Epithelial cell of prostate (primary cell): ENCODE results near the gene SLC7A1.

Experiments
- DNase-seq: peaks from one replicate; pipeline ENCODE4 v3.0.0-alpha.2; 2011; ENCODE audit warnings: low read depth, low spot score
- H3K27ac ChIP-seq: fragments of 450-650 bp; 2 replicates; pipeline ENCODE4 v1.5.1; 2017; ENCODE audit warnings: mild to moderate bottlenecking

The SLC7A1 gene

DNA sequence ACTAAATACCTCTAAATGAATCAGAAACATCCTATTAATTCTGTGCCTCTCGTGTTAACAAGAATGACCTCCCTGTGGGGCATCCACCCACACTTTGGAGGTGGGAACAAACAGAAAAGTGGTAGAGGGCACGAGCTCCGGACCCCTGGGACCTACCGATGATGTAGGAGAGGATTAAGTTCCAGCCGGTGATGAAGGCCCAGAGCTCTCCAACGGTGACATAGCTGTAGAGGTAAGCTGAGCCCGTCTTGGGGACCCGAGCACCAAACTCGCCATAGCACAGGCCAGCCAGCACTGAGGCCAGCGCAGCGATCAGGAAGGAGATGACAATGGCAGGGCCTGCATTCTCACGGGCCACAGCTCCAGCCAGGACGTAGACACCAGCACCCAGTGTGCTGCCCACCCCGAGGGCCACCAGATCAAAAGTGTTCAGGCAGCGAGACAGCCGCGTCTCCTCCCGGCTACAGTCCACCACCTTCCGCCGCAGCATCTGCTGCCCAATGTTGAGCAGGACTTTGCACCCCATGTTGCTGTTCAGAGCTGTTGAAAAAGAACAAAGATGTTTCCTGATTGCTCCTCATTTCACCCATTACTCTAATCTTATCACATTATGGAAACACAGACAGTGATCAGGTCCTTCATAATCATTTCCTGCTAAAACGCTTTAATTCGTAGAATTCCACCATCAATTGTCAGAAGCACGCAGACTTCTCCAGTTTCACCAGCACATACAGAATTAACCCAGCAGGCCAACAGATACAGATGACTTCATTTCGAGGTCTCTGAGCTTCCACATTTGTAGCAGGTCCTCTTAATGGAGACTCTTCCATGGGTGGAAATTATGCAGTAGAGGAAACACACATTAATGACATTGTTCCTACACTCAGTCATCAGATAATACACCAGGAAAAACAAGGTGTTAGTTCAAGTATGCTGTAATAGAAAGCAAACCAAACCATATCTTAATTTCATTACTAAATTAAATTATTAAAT is 59.5 kb downstream of the SLC7A1 start:
- no peak for DNase-seq
- no peak overlapping the region for H3K27ac ChIP-seq

DNA sequence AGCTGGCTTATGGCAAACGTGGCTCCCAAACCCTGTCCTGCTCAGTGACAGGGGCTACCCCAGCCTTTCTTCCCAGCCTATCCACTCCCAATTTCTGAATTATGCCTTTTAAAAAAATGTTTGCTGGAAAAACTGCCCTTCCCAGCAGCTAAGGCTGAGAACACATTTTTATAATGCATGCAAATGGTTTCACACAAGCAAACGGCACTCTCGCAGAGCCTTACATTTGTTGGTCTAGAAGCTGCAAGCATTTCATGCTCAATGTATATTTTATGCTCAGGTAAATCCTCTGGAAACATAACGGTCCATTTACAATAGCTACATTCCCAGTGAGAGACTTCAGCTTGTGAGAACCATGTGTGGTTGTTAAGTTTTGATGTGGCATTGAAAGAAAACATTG is 61.4 kb downstream of the SLC7A1 start:
- DNase-seq = no peak
- H3K27ac ChIP-seq = no peak overlapping the region

DNA sequence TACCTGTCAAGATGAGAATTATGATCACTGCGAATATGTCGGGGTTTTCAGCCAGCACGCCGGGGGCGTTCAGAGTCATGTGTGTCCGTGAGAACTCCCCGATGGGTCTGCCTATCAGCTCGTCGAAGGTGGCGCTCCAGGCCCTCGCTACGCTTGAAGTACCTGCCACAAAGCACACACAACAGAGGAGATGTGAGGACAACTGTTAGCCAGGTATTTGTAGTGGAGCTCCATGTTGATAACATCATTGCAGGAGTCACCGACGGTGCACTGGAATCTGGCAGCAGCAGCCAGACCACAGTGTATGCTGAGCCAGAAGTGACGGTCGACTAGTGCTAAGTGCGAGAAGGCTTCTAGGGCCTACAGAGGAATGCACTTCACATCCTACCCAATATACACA is 62.7 kb downstream of the SLC7A1 start:
- DNase-seq = no peak
- H3K27ac ChIP-seq = no peak overlapping the region

DNA sequence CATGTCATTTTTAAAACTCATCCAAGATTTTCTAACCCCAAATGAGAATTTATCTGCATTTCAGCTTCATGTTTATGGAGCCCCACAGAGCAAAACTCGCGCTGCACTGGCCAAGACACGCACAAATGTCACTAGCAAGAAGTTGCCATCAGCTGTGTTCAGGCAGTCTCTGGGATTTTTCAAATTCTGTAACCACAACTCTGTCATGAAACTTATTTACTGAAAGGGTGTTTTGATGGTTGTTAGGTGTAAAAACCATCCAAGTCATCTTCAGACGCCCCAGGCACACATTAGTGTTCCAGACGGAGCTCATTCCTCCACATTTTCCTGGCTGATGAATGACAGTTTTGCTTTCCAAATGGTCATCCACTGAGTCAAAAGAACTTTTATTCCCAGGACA is 63.4 kb downstream of the SLC7A1 start:
- no peak for DNase-seq
- H3K27ac ChIP-seq = no peak overlapping the region

DNA sequence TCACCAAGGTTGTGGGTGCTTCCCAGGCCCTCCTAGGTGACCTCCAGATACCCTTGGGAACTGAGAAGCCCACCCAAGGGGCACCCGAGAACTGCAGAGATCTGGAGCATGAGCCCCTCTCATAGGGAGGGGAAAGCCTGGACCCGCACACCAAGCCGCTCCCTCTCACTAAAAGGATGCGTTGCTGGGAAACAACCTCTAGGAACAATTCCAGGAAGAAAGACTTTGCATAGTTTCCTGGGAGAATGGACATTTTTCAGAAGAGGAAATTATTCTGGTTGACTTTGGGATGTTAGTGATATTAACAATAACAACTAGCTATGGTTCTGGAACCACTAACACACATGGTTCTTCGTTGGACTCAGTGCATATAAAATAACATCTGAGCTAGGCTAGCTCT is 64.6 kb downstream of the SLC7A1 start:
- no peak for DNase-seq
- no peak overlapping the region for H3K27ac ChIP-seq

DNA sequence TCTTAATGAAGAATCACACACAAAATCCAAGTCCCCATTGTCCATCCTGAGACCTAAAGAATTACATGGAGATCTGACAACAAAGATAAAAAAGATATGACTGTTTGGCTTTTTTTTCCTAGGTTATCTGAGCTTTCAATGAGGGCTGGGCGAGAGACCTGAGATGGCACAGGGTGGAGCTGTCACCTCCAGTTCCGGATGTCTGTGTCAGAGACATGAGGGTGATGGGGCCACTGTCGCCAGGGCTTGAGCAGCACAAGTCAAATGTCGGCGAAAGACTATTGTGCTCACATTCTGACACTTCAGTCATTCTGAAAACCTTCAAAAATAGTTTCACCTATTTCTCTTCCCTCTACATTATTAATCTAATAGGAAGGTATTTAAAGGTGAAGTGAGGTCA is 65.7 kb downstream of the SLC7A1 start:
- no peak for DNase-seq
- H3K27ac ChIP-seq = no peak overlapping the region

DNA sequence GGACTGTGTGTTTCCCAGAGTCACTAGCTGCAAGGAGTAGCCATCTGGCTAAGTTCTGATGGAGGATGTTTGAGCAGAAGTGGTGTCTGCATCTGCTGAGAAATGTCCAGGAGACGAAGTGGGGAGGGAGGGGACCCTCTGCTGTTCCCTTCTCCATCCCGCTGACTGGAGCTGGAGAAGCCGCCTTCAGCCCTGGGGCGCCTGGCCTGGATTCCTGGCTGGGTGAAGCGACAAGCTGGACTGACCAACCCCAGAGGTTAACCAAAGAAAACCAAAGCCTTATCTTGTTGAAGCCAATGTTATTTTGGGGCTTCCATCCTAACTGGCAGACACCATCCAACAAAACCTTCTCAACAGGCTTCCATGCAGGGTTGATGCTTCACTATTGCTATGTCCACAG is 67.6 kb downstream of the SLC7A1 start:
- no peak for DNase-seq
- no peak overlapping the region for H3K27ac ChIP-seq

DNA sequence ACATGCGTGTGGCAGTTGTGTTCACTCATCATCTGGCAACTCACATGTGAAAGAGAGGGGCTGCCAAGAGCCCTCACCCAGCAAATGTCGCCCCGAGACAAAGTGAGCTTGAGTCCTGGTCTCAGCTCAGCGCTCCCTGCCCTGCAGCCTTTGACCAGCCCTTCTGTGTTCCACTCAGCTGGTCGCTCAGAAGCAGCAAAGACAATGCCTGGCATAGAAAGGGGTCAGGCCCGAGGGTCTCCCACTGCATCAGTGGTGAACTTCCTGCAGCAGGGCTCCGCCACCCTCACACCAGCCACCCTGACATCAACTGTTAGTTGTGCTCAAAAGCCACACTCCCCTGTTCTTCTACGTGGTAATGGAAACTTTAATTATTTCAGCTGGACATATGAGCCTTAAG is 68.0 kb downstream of the SLC7A1 start:
- no peak overlapping the region for H3K27ac ChIP-seq
- DNase-seq = no peak

DNA sequence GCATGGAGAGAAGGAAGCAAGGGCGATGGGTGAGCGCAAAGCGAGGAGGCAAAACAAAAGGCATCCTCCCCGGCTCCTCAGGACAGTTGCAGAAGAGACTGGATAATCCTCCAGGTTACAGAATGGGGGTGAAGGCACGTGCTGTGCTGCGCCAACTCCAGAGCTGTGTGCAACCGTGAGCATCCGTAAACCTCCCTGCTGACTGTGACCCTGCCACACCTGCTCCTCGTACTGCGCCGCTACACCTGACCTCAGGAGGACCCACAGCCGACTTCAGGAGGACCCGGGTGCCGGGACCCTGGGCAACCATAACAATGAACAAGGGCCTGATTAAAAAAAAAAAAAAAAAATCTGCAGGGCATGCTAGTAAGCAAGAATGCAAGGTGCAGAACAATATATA is 68.7 kb downstream of the SLC7A1 start:
- DNase-seq = no peak
- no peak overlapping the region for H3K27ac ChIP-seq

DNA sequence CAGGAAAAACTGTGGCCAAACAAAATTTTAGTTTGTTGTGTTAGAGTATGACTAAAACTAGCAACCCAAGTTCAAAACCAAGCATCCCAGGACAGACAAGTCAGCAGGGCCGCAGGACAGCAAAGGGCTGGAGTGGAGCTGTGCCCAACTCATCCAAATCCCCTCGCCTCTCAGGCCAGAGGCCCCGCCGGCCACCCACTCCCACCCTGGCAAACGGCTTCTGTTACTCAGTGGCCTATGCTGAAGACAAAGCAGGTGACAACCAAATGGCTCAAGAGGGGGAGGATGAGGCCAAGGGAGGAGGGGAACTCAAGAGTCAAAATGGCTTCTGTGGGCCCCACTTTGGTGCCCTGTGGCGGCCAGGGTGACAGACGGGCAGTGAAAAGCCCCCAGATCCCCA is 69.7 kb downstream of the SLC7A1 start:
- no peak for DNase-seq
- H3K27ac ChIP-seq = no peak overlapping the region

DNA sequence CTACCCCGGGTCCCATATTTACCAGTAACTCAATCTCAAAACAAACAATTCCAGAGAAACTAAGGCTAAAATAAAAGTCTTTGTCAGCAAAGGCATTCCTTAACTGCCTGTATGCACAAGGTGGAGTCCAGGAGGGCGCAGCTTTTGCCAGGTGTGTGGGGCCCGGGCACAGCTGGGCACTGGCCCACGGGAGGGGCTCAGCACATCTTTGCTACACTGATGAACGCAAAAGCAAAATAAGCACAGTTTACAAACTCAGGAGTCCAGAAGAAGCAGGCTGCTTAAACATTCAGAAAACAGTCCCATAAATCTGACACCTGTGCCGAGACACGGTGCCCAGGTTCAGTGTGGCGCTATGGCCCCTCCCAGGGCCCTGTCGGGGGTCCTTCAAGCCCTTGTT is 70.8 kb downstream of the SLC7A1 start:
- DNase-seq = no peak
- peak overlapping the region; percentile 13 for H3K27ac ChIP-seq

DNA sequence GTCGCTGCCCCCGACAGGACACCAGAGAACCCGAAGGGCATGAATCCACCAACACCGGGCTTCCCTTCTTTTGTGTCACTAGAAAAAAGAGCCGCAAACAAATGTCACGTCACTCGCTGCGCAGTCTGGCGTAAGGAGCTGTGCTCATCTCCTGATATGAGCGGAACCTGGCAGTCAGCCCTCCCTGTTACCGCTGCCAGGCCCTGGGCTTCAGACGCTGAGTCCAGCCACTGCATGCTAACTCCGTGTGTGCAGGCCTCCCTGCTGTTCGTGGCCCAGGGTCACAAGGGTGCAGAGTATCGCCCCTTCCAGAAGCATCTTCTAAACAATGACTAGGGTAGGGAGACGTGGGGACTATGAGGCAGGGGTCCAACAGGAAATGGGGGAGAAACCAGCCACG is 71.3 kb downstream of the SLC7A1 start:
- DNase-seq = no peak
- H3K27ac ChIP-seq = peak overlapping the region; percentile 13

DNA sequence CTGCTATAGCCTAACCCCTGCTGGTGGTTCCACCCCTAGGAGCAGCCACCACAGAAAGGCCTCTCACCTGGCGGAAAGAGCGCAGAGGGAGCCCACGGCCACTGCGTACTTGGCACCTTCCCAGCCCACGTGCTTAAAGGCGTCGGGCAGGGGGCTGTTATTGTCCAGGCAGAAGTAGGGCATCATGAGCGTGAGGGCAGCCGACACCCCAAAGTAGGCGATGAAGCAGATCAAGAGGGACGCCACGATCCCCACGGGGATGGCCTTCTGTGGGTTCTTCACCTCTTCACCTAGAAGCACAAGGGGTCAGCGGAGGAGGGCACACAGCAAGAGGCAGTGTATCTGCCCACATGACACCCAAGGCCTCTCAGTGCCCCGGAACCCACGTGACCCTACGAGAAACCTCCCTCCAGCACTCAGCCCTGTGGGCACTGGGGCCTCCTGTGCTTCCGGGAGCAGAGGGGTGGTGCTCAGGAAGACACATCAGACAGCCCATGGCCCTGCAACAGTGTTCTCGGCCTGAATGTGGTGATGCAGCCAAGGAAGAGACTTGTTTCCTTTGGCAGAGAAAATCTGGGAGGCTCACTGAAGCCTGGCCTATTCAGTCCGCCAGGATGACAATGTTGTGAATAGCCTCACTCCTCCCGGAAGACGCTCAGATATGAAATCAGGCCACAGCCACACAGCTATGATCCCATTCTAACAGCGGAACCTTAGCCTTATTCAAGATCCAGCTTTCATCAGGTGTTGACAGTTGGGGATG is 72.1 kb downstream of the SLC7A1 start:
- DNase-seq = no peak
- H3K27ac ChIP-seq = peak overlapping the region; percentile 13

DNA sequence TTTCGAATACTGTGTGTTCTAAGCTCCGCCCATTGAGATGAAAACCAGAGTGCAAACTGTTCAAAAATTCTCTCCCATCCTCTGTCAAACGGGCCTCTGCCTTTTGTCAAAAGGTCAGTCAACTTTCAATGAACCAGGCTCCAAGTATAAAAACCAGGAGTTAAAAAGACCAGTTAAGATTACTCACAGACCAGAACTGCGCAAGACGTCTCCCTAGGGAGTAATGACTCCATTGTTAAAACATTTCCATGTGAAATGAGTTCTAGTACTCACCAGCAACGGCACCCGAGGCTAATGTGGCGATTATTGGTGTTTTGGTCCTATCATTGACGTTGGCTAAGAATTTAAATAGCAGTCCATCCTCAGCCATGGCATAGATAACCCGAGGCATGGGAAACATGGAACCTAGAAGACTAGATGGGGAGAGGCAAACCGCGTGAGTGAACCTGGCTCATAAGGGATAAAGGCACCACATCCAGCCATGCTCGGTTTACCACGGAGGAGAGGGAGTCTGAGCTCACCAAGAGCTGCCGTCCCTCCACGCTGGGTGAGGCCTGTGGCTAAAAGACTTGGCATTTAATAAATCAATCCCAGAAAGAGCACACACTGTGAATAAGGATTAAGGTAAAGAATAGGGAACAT is 73.3 kb downstream of the SLC7A1 start:
- H3K27ac ChIP-seq = no peak overlapping the region
- no peak for DNase-seq

DNA sequence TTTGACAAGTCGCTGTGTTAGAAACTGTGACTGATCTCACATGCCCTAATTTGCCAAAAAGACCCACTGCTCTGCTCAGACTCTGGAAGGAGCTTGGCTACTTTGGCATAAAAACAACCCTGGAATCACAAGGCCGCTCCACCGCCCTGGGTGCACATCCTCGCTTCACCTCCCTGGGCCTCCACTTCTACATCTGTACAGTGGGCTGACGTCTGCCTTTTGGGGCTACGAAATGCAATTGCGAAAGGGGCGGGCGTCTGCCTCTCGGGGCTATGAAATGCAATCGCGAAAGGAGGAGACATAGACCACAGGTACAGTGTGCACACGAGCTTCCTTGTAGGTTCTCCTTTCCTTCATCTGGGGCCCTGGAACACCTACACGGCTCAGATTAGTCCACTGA is 74.2 kb downstream of the SLC7A1 start:
- no peak overlapping the region for H3K27ac ChIP-seq
- no peak for DNase-seq

DNA sequence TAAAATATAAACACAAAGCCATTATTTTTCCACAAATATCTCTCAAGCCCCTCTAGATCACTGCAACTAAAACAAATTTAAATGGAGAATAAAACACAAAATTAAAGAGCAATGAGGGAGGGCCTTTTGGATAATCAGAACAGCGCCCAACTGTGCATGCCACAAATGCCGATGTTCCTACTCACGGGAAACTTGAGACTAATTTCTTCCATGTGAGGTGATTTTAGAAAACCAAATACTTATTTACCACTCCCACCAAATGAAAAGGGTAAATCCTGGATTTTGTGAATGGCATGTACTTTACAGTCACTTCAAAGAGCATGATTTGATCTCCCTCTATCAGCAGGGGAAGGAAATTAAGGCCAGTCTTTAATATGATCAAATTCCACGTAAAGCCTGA is 74.8 kb downstream of the SLC7A1 start:
- no peak for DNase-seq
- no peak overlapping the region for H3K27ac ChIP-seq

DNA sequence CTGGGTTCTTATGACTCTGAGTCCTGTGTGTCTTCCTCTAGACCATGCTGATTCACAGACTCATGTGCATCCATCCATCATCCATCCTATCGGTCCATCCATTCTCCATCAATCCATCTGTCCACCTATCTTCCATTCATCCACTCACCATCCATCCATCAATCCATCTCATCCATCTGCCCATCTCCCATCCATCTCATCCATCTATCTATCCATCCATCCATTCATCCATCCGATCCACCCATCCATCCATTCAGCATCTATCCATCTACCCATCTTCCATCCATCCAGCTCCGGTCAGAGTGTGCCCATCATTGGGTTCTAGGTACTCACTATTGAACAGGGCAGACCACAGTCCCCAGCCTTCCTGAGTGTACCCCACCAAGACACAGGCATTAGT is 75.6 kb downstream of the SLC7A1 start:
- H3K27ac ChIP-seq = no peak overlapping the region

DNA sequence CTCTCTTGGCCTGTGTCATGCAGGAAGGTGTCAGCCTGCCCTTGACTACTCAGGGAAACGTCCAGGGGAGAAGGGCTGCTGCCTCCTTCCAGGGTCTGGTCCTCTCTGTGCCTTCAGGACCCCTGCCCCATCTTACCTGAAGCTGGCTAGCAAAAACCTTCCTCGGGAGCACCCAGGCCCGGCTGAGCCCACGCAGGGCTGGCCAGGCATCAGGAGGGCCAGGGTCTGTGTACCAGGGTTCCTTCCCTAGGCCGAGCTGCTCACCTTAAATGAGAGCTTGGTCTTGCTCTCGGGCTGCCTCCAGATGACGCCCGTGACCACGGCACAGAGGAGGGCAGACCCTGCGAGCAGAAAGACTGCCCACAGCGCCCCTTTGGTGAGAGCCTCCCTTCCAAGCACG is 78.6 kb downstream of the SLC7A1 start:
- no peak for DNase-seq
- H3K27ac ChIP-seq = no peak overlapping the region

More for the DNA sequence above, 75.6 kb downstream of the SLC7A1 start:
- DNase-seq = no peak

DNA sequence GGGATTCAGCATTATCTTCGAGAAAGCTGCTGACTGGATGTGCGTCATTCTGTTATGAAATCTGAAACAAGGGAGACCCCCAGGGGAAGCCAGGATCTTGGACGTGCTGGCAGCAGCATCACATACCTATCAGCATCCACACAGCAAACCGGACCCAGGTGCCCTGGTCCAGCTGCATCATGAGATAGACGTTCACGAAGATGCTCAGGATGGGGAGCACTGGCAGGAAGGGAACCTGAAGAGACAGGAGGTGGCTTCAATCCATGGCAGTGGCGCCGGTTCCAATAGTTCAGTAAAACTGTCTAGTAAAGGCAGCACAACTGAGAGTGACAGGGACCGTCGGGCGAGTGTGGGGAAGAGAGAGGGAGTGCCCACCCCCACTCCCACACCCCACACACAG is 79.5 kb downstream of the SLC7A1 start:
- H3K27ac ChIP-seq = no peak overlapping the region
- no peak for DNase-seq

DNA sequence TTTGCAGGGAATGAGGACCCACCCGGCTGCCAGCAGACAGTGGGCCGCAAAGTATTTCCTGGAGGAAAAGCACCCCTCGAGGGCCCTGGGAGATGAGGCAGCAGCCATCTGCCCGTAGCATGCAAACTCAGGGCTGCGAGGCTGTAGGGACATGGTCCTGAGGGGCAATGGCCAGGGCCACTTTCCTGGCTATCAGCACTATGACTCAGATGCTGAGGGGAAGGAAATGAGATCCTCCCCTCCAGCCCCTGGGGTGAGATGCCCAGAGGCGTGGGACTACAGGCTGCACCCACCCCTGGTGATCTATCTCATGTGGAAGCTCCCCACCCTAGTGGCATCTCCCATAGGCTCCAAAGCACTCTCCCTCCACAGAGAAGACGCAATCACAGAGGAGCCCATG is 80.1 kb downstream of the SLC7A1 start:
- no peak overlapping the region for H3K27ac ChIP-seq
- DNase-seq = no peak

DNA sequence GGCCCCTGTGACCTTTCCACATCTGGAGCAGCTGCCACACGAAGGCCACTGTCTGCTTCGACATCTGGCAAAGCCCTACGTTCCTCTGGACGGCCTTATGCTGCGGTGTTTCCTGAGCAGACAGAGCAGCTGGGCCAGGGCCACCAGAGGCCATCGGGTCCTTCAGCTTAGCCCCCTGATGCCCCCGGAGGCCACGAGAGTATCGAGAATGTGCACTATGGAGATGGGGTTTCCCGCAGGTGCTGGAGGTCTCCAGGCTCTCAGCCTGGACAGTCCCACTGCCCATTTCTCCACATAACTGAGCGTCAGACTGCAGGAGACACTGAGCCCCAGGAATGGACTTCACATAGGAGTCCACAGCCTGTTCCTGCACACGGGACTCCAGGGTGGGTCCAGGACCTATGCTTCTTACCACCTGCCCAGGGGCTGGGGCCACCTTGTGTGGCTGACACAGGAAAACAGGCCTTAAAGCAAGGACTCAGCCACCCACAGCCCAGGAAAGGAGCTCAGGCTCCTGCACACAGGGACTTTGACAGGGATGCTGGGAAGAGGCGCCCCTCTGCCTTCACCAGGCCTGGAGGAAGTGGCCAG is 80.7 kb downstream of the SLC7A1 start:
- no peak for DNase-seq
- H3K27ac ChIP-seq = no peak overlapping the region
